AG08396 (cell line): ENCODE data around the gene ADAMTS9.

ENCODE experiments used
- DNase-seq: peaks from one replicate; pipeline ENCODE4 v3.0.0; 2012; ENCODE audit warnings: low spot score, mixed read lengths

Gene ADAMTS9

GRCh38 chr3:64687781-64688604 is at the start of gene ADAMTS9:
Gene ADAMTS9 (minus strand): TSS chr3:64688000. CDS start chr3:64687657, 343 bp downstream.
- DNase-seq = peak; percentile 64

GRCh38 chr3:64732576-64732975 is 44.8 kb upstream of the ADAMTS9 start:
- DNase-seq = no peak

GRCh38 chr3:64730681-64731080 is 42.9 kb upstream of the ADAMTS9 start:
- no peak for DNase-seq

GRCh38 chr3:64728994-64729393 is 41.2 kb upstream of the ADAMTS9 start:
- no peak for DNase-seq

- no peak for DNase-seq
Observed at GRCh38 chr3:64728428-64728827, 40.6 kb upstream of the ADAMTS9 start.

GRCh38 chr3:64726414-64727090 is 38.8 kb upstream of the ADAMTS9 start:
- no peak for DNase-seq

GRCh38 chr3:64718976-64719375 is 31.2 kb upstream of the ADAMTS9 start:
- no peak for DNase-seq

GRCh38 chr3:64717872-64718613 is 30.2 kb upstream of the ADAMTS9 start:
- DNase-seq = peak; percentile 11

GRCh38 chr3:64717411-64717810 is 29.6 kb upstream of the ADAMTS9 start:
- DNase-seq = no peak

GRCh38 chr3:64716110-64716710 is 28.4 kb upstream of the ADAMTS9 start:
- DNase-seq = no peak

GRCh38 chr3:64715211-64715982 is 27.6 kb upstream of the ADAMTS9 start:
- no peak for DNase-seq

GRCh38 chr3:64708456-64708855 is 20.7 kb upstream of the ADAMTS9 start:
- no peak for DNase-seq

- no peak for DNase-seq
Observed at GRCh38 chr3:64705946-64706345, 18.1 kb upstream of the ADAMTS9 start.

- DNase-seq = no peak
Observed at GRCh38 chr3:64696896-64697295, 9.1 kb upstream of the ADAMTS9 start.

- no peak for DNase-seq
Observed at GRCh38 chr3:64694114-64694513, 6.3 kb upstream of the ADAMTS9 start.

GRCh38 chr3:64693031-64693430 is 5.2 kb upstream of the ADAMTS9 start:
- DNase-seq = no peak

GRCh38 chr3:64691051-64691450 is 3.3 kb upstream of the ADAMTS9 start:
- no peak for DNase-seq

- DNase-seq = no peak
Observed at GRCh38 chr3:64687086-64687780, 567 bp downstream of the ADAMTS9 start.

- peak; percentile 38 for DNase-seq
Observed at GRCh38 chr3:64686446-64686908, 1.3 kb downstream of the ADAMTS9 start.

GRCh38 chr3:64685800-64686445 is 1.9 kb downstream of the ADAMTS9 start:
- DNase-seq = peak; percentile 82
